ENCODE results near the gene SMIM8. TPM values are rescaled to one million over a fixed set of nuclear protein-coding genes. Genes with fewer than 3 reads are reported as not detected.
"Not testable (repeated sequence)": the region's sequence is repeated elsewhere in the genome, so short reads cannot be mapped to it uniquely, and the experiment has no call there.

Gene SMIM8
- total RNA-seq, 1 experiment from 2014 or later: 6.6 TPM

DNA sequence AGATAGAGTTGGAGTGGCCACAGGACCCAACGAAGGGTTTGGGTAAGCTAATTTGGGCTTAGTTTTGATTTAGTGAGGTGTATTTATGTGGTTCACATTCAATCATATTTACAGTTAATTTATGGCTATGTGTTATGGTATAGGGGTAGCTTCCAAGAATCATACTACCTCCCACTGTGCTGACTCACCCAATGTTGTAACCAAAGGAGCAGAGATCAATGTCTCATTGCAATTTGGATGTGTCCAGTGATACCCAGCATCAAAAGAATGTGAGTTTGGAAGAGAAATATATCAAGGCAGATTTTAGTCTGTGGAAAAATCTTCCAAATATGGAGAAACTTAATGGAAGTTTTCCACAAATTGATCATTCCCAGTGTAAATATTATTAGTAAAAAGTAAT lies 25.3 kb upstream of the SMIM8 start:
- no peak overlapping the region for H3K27ac Mint-ChIP-seq
- H4K8ac ChIP-seq (replicated peaks; ENCODE audit: insufficient read length, low read depth, low read length): no peak overlapping the region
- H4K5ac ChIP-seq (ENCODE audit: insufficient read length, low read depth, low read length): no peak overlapping the region
- peaks cover 0 to 9% (median 3%) of the 10 kb centered on the region in 3 experiments; a peak in 4 of 7 replicates for H3K36me3 Mint-ChIP-seq (ENCODE audit: insufficient read depth in 1 of 3, low read depth in 3 of 3)
- no peak overlapping the region for H3K4ac ChIP-seq (ENCODE audit: low read depth, low read length)
- no peak overlapping the region for H2AK5ac ChIP-seq (ENCODE audit: insufficient read length, low read length)
- H2BK120ac ChIP-seq (ENCODE audit: low read depth, low read length, poor library complexity, severe bottlenecking): no peak overlapping the region
- no peak overlapping the region for H3T11ph ChIP-seq (ENCODE audit: low read length)
- H3K18ac ChIP-seq (ENCODE audit: insufficient read length, low read depth, low read length): no peak overlapping the region
- H3K23ac ChIP-seq (ENCODE audit: insufficient read length, low read depth, low read length): no peak overlapping the region
- H3K56ac ChIP-seq (ENCODE audit: insufficient read length, low read depth, low read length): no peak overlapping the region
- no peak overlapping the region for H2BK15ac ChIP-seq (ENCODE audit: low read depth, low read length)
- H4K91ac ChIP-seq (ENCODE audit: insufficient read length, low read depth, low read length): no peak overlapping the region
- no peaks in the 10 kb centered on the region for H3K27me3 ChIP-seq (ENCODE audit: insufficient read depth, low read length)
- H4K20me1 ChIP-seq (ENCODE audit: control insufficient read depth, insufficient read depth, insufficient read length): no peaks in the 10 kb centered on the region
- H3K4me3 Mint-ChIP-seq: no peak overlapping the region
- H3K27me3 Mint-ChIP-seq (ENCODE audit: low read depth): peaks cover 4% of the 10 kb centered on the region; the same call in 1 of the 2 replicates
- no peaks in the 10 kb centered on the region for H3K79me2 ChIP-seq (ENCODE audit: insufficient read depth, low read length)
- H3K9ac ChIP-seq (ENCODE audit: extremely low read depth, insufficient read length, low read length): no peak overlapping the region
- no CpG with 5 or more reads among the region's 1 CpG for WGBS (ENCODE audit: extremely low coverage, insufficient read length, low lambda C conversion rate)
- H3K9me3 Mint-ChIP-seq: peaks cover 14 to 16% of the 10 kb centered on the region in 2 experiments
- H3K4me1 ChIP-seq (ENCODE audit: insufficient read depth, low read length): no peaks in the 10 kb centered on the region
- no peak for DNase-seq
- H3K27ac ChIP-seq (ENCODE audit: insufficient read length, low read depth, low read length): no peak overlapping the region
- H3K14ac ChIP-seq (ENCODE audit: insufficient read depth, low read length): no peak overlapping the region
- no peak overlapping the region for H2BK12ac ChIP-seq (ENCODE audit: insufficient read length, low read depth, low read length)
- H2BK20ac ChIP-seq (ENCODE audit: low read depth, low read length, poor library complexity, severe bottlenecking): no peak overlapping the region
- TF ChIP-seq, protein P1, sequence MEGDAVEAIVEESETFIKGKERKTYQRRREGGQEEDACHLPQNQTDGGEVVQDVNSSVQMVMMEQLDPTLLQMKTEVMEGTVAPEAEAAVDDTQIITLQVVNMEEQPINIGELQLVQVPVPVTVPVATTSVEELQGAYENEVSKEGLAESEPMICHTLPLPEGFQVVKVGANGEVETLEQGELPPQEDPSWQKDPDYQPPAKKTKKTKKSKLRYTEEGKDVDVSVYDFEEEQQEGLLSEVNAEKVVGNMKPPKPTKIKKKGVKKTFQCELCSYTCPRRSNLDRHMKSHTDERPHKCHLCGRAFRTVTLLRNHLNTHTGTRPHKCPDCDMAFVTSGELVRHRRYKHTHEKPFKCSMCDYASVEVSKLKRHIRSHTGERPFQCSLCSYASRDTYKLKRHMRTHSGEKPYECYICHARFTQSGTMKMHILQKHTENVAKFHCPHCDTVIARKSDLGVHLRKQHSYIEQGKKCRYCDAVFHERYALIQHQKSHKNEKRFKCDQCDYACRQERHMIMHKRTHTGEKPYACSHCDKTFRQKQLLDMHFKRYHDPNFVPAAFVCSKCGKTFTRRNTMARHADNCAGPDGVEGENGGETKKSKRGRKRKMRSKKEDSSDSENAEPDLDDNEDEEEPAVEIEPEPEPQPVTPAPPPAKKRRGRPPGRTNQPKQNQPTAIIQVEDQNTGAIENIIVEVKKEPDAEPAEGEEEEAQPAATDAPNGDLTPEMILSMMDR (conservative IDR thresholded peaks at IDR 0.05): no peak
- H3K4me2 ChIP-seq (ENCODE audit: insufficient read depth, insufficient read length, low read length): no peak overlapping the region
- no peak overlapping the region for H2AFZ ChIP-seq (ENCODE audit: low read length)
- H3K4me1 Mint-ChIP-seq: no peaks in the 10 kb centered on the region
- H2BK5ac ChIP-seq (ENCODE audit: insufficient read length, low read length): no peak overlapping the region
- H3K9me3 ChIP-seq (ENCODE audit: control insufficient read depth, low read depth, low read length): no peaks in the 10 kb centered on the region
- H3K79me1 ChIP-seq (ENCODE audit: insufficient read depth, low read depth, low read length, poor library complexity, severe bottlenecking): no peaks in the 10 kb centered on the region
- no peaks in the 10 kb centered on the region for H3K23me2 ChIP-seq (ENCODE audit: insufficient read length, low read depth, low read length, poor library complexity, severe bottlenecking)

- peaks cover 19 to 25% of the 10 kb centered on the region in 2 experiments for H3K9me3 Mint-ChIP-seq
- H3K4me3 Mint-ChIP-seq; H3K23ac ChIP-seq (ENCODE audit: insufficient read length, low read depth, low read length); H4K5ac ChIP-seq (ENCODE audit: insufficient read length, low read depth, low read length); H3K14ac ChIP-seq (ENCODE audit: insufficient read depth, low read length); H3K23me2 ChIP-seq (ENCODE audit: insufficient read length, low read depth, low read length, poor library complexity, severe bottlenecking); H3K79me1 ChIP-seq (ENCODE audit: insufficient read depth, low read depth, low read length, poor library complexity, severe bottlenecking); H2BK5ac ChIP-seq (ENCODE audit: insufficient read length, low read length); DNase-seq; H4K20me1 ChIP-seq (ENCODE audit: control insufficient read depth, insufficient read depth, insufficient read length); H3K27me3 ChIP-seq (ENCODE audit: insufficient read depth, low read length); H3K27ac ChIP-seq (ENCODE audit: insufficient read length, low read depth, low read length); H2BK120ac ChIP-seq (ENCODE audit: low read depth, low read length, poor library complexity, severe bottlenecking); H2BK15ac ChIP-seq (ENCODE audit: low read depth, low read length); H2AK5ac ChIP-seq (ENCODE audit: insufficient read length, low read length); H2AFZ ChIP-seq (ENCODE audit: low read length); H2BK20ac ChIP-seq (ENCODE audit: low read depth, low read length, poor library complexity, severe bottlenecking); H3K4me1 ChIP-seq (ENCODE audit: insufficient read depth, low read length); H3T11ph ChIP-seq (ENCODE audit: low read length); H3K9ac ChIP-seq (ENCODE audit: extremely low read depth, insufficient read length, low read length); H3K4ac ChIP-seq (ENCODE audit: low read depth, low read length); H3K4me2 ChIP-seq (ENCODE audit: insufficient read depth, insufficient read length, low read length); H4K8ac ChIP-seq (replicated peaks; ENCODE audit: insufficient read length, low read depth, low read length); H3K9me3 ChIP-seq (ENCODE audit: control insufficient read depth, low read depth, low read length); H3K4me1 Mint-ChIP-seq; H3K36me3 Mint-ChIP-seq (ENCODE audit: insufficient read depth in 1 of 3, low read depth in 3 of 3); H3K56ac ChIP-seq (ENCODE audit: insufficient read length, low read depth, low read length); H3K27ac Mint-ChIP-seq; H3K18ac ChIP-seq (ENCODE audit: insufficient read length, low read depth, low read length); H2BK12ac ChIP-seq (ENCODE audit: insufficient read length, low read depth, low read length); H3K79me2 ChIP-seq (ENCODE audit: insufficient read depth, low read length); H3K27me3 Mint-ChIP-seq (ENCODE audit: low read depth); H4K91ac ChIP-seq (ENCODE audit: insufficient read length, low read depth, low read length): not testable (repeated sequence)
- WGBS (ENCODE audit: extremely low coverage, insufficient read length, low lambda C conversion rate): no CpG with 5 or more reads among the region's 9 CpGs
These were observed 21.1 kb upstream of the SMIM8 start for GRCh38 chr6:87301277-87301676.

Measured in H9 (cell line).